Activated CD8-positive, alpha-beta memory T cell treated with anti-CD3 and anti-CD28 coated beads for 24 hours (primary cell): Measurements from ENCODE around the gene NEU3.
"Not testable (repeated sequence)": the region's sequence is repeated elsewhere in the genome, so short reads cannot be mapped to it uniquely, and the experiment has no call there.

Experiments used
- DNase-seq: peaks from one replicate; pipeline ENCODE4 v3.0.0-alpha.2; 2020

NEU3 gene

GRCh38 chr11:74989260-74989638, 516 bp downstream of the NEU3 start:
- DNase-seq = no peak

- not testable (repeated sequence) for DNase-seq
These were observed 1.4 kb downstream of the NEU3 start for GRCh38 chr11:74990150-74990549.

DNA sequence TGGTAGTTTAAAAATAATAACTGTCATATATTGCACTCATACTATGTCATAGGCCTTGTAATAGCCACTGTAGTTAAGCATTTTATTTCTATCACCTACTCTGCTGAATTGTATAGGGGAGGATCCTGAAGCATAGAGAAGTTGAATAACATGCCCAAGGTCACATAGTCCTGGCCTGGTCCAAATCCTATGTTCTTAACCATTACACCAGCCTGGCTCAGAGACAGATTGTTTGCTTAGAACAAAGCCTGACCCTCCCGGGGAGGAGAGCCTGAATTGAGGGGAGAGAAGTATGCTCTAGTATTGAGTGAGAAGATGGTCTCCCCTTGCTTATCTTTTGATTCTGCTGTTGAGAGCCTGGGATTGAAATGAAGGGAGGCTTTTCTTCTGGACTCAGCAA, 2.2 kb downstream of the NEU3 start:
- DNase-seq = no peak

- no peak for DNase-seq
These were observed 4.1 kb downstream of the NEU3 start for GRCh38 chr11:74992852-74993251.

DNA sequence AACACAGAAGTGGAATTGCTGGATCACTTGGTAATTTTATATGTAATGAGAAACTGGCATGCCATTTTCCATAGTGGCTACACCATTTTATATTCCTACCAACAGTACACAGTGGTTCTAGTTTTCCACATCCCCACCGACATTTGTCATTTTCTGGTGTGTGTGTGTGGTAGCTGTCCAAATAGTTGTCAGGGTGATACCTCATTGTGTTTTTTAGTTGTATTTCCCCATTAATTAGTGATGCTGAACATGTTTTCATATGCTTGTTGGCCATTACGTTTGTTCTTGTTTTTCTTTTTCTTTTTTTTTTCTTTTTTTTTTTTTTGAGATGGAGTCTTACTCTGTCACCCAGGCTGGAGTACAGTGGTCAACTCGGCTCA, 12.2 kb downstream of the NEU3 start:
- DNase-seq = no peak

- DNase-seq = no peak
These were observed 13.0 kb downstream of the NEU3 start for GRCh38 chr11:75001686-75002085.

DNA sequence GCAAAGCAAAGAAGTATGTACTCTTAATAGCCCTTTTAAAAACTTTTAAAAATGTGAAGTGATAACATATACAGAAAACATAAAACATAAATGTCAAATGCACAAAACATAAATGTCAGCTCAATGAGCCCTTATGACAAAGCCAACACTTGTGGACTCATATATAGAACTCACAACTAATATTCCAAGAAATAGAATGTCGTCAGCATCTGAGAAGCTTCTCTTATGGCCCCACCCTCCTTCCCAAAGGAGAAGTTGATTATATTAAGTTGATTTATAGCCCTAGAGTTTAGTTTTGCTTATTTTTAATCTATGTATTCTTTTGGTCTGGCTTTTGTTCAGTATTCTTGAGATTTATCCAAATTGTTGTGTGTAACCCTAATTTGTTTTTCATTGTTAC, 13.8 kb downstream of the NEU3 start:
- no peak for DNase-seq

DNA sequence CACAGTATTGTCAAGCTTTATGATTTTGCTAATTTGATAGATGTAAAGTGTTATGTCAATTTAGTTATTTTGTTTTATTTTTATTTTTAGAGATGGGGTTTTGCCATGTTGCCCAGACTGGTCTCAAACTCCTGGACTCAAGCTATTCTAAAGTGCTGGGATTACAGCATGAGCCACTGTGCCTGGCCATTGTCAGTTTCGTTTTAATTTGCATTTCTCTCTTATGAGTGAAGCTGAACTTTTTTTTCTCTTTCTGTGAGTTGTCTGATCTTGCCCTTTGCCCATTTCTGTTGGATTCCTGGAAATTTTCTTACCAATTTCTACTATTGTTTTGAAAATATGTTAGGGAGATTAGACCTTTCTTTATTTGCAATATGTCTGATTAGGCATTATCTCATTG, 15.5 kb downstream of the NEU3 start:
- DNase-seq = no peak

DNA sequence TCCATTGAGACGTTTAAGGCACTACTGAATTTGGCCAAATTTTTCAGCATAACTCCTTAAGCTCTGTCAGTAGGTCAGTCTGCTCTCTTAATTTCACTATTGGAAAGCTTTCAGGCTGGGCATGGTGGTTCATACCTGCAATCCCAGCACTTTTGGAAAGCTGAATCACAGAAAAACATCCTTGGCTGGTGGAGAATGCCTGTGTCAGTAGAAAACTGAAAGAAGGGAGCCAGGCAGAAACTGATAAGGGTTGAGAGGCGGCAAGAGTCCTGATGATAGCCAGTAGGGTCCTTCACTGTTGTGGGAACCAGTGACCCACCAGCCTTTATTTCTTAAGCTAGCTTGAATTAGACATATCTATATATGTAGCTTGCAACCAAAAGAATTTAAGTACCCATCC, 22.6 kb downstream of the NEU3 start:
- DNase-seq = no peak

DNA sequence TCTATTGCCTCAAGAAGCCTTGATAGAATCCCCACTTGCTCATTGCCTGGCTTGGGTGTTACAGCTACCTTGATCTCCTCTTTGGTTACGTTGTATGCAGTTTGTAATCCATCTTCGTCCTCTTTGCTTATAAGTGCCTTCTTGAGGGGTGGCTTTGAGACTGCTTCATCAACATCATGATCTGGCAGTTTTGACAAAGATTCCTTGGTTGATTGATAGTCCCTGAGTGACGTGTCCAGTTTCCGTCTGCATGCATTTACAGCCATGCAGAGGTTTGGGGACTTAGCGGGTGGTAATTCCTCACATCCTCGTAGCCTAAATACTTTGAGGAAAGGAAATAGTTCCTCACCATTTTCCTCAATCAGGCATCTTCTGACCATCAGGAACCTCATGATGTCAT, 23.1 kb downstream of the NEU3 start:
- no peak for DNase-seq

GRCh38 chr11:75013051-75013450, 24.3 kb downstream of the NEU3 start:
- DNase-seq = no peak

GRCh38 chr11:75014129-75014528, 25.4 kb downstream of the NEU3 start:
- DNase-seq = no peak

DNA sequence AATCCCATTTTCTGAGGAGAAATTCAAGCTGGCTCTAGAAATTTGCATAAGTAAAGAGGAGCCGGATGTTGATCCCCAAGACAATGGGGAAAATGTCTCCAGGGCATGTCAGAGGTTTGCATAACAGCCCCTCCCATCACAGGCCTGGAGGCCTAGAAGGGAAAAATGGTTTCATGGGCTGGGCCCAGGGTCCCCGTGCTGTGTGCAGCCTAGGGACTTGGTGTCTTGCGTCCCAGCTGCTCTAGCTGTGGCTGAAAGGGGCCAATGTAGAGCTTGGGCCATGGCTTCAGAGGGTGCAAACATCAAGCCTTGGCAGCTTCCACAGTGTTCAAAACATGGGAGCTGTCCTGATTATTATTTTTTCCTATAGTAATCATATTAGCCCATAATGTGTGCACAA, 30.5 kb downstream of the NEU3 start:
- DNase-seq = not testable (repeated sequence)

GRCh38 chr11:75020328-75020727, 31.6 kb downstream of the NEU3 start:
- not testable (repeated sequence) for DNase-seq

GRCh38 chr11:75022296-75022695, 33.6 kb downstream of the NEU3 start:
- DNase-seq = no peak

GRCh38 chr11:75022759-75023396, 34.1 kb downstream of the NEU3 start:
- peak; percentile 91 for DNase-seq

- no peak for DNase-seq
These were observed 34.8 kb downstream of the NEU3 start for GRCh38 chr11:75023446-75024067.

DNA sequence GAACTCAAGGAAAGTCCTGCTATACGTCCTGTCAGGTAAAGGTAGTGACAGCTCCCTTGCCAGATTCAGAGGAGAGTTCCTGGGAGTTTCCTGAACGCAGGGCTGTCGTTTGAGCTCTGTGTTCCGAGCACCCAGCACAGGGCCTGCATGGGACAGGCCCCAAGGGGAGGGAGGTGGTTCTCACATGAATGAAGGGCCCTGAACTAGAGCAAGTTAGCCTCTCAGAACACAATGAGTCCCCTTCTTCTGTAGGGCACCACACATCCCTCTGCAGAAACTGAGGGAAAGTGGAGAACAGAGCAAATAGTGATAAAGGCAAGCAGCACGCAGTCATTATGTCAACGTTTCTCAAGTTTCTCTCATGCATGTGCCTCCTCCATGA, 35.3 kb downstream of the NEU3 start:
- DNase-seq = no peak

DNA sequence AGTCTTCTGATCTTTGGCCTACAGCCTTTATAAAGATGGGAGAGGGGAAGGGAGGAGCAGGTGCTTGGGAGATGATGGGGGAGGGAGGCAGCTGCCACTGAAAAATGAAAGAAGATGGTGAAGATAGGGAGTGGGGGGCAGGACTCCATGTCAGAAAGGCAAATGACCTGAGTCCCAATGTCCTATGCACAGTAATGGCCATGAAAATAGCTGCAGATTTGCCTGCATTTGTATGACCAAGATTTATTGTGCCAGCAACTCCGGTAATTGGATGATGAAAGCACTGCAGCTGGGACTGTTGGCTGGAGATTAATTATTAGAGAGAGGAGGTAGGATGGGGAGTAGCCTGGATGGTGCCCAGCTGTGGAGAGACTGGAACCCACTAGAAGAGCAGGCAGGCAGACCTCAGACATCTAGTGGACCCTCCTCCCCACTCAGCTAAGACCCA, 36.1 kb downstream of the NEU3 start:
- DNase-seq = no peak

DNA sequence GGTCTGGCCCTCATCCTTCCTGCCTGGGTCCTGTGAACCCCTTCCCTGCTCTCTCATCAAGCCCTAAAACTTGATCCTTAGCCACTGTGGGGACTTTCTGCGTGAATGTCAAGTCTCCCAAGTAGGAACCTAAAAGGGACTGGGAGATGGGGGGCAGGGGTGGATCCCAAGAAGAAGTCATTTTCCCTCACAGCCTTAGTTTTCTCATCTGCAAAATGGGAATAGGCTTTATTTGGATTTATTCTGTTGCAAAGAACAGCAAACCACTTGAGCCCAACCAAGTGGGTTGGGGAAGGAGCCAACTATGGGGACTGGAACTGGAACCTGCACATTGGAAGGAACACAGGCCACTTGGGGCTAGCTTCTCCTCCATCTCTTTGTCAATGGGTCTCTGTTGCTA, 36.8 kb downstream of the NEU3 start:
- DNase-seq = no peak

GRCh38 chr11:75028321-75028720, 39.6 kb downstream of the NEU3 start:
- DNase-seq = no peak

DNA sequence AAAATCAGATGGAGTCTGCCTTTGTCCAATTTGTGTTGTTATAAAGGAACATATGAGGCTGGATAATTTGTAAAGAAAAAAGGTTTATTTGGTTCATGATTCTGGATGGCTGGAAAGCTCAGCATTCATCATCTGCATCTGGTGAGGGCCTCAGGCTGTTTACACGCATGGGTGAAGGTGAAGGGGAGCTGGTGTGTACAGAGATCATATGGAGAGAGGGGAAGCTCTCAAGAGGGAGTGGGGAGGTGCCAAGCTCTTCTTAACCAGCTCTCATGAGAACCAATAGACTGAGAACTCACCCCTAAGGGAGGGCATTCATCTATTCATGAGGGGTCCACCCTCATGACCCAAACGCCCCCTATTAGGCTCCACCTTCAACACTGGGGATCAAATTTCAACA, 40.0 kb downstream of the NEU3 start:
- DNase-seq = no peak

DNA sequence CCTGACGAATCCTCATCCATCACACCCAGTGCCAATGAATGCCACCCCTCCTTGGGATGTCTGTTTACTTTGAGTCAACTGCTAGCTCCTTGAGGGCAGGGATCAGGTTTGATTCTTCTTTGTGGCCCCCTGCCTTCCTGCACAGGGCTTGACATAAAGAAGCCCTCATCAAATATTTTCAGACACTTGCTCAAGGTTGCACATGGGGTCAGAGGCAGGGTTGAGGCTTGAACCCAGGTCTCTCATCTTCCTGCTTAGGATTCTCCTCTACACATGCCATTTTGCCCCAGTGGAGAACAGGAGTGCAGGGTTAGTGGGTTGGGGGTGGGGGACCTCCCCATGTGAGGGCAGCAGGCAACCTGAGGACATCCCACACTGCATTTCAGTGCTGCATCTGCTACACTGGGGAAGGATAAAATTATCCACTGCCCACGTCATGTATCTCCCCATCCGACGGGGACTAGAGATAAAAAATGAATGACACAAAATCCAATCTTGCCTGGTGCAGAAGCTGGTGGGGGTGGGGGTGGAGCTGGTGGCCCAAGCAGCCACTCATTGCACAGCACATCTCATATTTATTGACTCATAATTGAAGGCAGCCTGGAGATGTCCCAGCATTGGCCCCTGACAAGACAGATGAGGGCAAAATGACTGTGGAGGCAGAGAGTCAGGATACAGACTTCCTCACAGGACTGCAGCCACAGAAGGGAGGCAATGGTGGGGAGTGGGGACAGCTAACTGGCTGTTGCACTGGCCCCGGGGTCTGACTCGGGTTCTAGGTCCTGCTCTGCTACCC, 41.3 kb downstream of the NEU3 start:
- DNase-seq = no peak

- DNase-seq = no peak
These were observed 42.6 kb downstream of the NEU3 start for GRCh38 chr11:75031224-75031753.
